Measurements from ENCODE around the gene TMEM219.

DNA sequence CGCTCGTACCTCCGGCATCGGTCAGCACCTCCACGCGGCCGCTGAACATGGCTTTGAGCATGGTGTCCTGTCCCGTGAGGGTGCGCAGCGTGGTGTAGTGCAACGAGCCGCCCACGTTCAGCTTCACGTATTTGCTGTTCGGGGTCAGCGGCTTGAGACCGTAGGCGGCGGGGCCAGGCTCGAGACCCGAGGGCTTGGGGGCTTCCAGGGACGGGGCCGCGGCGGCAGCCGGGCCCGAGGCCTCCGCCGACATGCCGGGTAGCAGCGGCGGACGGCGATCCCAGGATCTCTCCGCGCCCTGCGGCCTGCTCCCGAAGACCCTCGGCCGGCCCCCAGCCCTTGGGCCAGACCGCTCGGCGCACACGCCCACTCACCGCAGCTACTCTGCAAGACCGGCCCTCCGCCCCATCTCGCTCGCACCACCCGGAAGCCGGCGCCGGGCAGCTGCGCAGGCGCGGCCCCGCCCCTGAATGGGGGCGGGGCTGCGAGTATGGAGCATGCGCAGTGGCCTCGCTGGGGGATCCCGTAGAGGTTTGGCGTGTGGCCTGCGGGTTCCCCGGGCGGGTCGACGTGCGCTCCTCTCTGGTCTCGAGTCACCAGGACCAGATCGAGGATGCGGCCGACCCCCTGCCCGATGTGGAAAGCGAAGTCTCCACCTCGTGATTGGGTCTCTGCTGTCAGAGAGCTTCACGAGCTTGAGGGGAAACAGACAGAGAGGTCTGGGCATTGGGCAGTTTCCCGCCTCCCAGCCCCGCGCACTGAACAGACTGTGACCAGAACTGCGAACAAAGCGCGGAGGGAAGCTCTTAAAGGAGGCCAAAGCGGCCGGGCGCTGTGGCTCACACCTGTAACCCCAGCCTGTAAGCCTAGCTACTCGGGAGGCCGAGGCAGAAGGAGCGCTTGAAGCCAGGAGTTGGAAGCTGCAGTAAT, 35.8 kb upstream of the TMEM219 start, which contains the start of gene KCTD13:
- no peak for TF ChIP-seq ZNF274 (IDR thresholded peaks at IDR 0.05; ENCODE audit: low read depth, low read length)
- TF ChIP-seq YY1 (IDR thresholded peaks at IDR 0.05; ENCODE audit: insufficient read depth, insufficient read length) = no peak

All from NT2/D1 (cell line).